DND-41 (cell line): ENCODE results near the gene RETREG2.

Experiments
- CTCF ChIP-seq: IDR thresholded peaks from 2 replicates; pipeline ENCODE4 v1.5.1; 2012; ENCODE audit warnings: borderline replicate concordance, low read length, moderate library complexity, mild to moderate bottlenecking; ENCODE audit not compliant: poor library complexity, severe bottlenecking; ENCODE audit errors: extremely low read depth
- EZH2 ChIP-seq: IDR thresholded peaks from 3 replicates; pipeline ENCODE4 v1.6.1; 2012; ENCODE audit warnings: borderline replicate concordance, low read depth, mild to moderate bottlenecking, moderate library complexity, low read length, inconsistent platforms; ENCODE audit not compliant: severe bottlenecking

GRCh38 chr2:219205165-219205538 lies 27.1 kb downstream of the RETREG2 start:
- TF ChIP-seq CTCF = no peak
- no peak for TF ChIP-seq EZH2
